ENCODE data around the gene LPO. TPM values are rescaled to one million over a fixed set of nuclear protein-coding genes. Genes with fewer than 3 reads are reported as not detected.
A peak's percentile ranks its signal among the peaks of the same experiment; 100 is the strongest.

The LPO gene
- total RNA-seq, 1 experiment from 2014 or later = not detected

GRCh38 chr17:58316260-58316960 lies 78.0 kb downstream of the LPO start:
- DNase-seq (ENCODE audit: low spot score) = no peak

- DNase-seq (ENCODE audit: low spot score) = peak; percentile 91
Observed at GRCh38 chr17:58317421-58318064, 79.2 kb downstream of the LPO start.

- no peak for DNase-seq (ENCODE audit: low spot score)
Observed at GRCh38 chr17:58318065-58318481, 79.7 kb downstream of the LPO start.

Other genes starting within 250 kb of the LPO start
- 404 and 436 TPM in 2 replicates for gene SRSF1, start 231.3 kb upstream of the LPO start, total RNA-seq (2014; rRNA removed; shearing (Covaris generic))
- 18.6 and 20.5 TPM in 2 replicates for gene DYNLL2, start 155.2 kb upstream of the LPO start, total RNA-seq (2014; rRNA removed; shearing (Covaris generic))
- not detected in 2 replicates for gene OR4D1, start 90.2 kb upstream of the LPO start, total RNA-seq (2014; rRNA removed; shearing (Covaris generic))
- not detected in 2 replicates for gene OR4D2, start 71.6 kb upstream of the LPO start, total RNA-seq (2014; rRNA removed; shearing (Covaris generic))
- not detected in 2 replicates for gene EPX, start 45.9 kb upstream of the LPO start, total RNA-seq (2014; rRNA removed; shearing (Covaris generic))
- 5.1 and 8.9 TPM in 2 replicates for gene MKS1, start 19.3 kb upstream of the LPO start, total RNA-seq (2014; rRNA removed; shearing (Covaris generic))
- gene MPO, start 42.4 kb downstream of the LPO start, total RNA-seq (2014; rRNA removed; shearing (Covaris generic)) = not detected in 2 replicates
- 0.86 and 2.4 TPM in 2 replicates for gene TSPOAP1, start 90.2 kb downstream of the LPO start, total RNA-seq (2014; rRNA removed; shearing (Covaris generic))
- 53.0 and 60.0 TPM in 2 replicates for gene SUPT4H1, start 113.6 kb downstream of the LPO start, total RNA-seq (2014; rRNA removed; shearing (Covaris generic))
- gene RNF43, start 178.9 kb downstream of the LPO start, total RNA-seq (2014; rRNA removed; shearing (Covaris generic)) = 113 and 136 TPM in 2 replicates
- gene HSF5, start 249.8 kb downstream of the LPO start, total RNA-seq (2014; rRNA removed; shearing (Covaris generic)) = not detected in 2 replicates